Thoracic aorta (tissue), 2 donors: ENCODE data around the gene ATXN10. TPM values are rescaled to one million over a fixed set of nuclear protein-coding genes. Genes with fewer than 3 reads are reported as not detected.

Experiments
- ATAC-seq: fragments of 150-250 bp; one replicate; pipeline ENCODE4 v1.8.0; 2017; ENCODE audit warnings: low read depth; ENCODE audit not compliant: insufficient number of reproducible peaks, low FRiP score
- DNase-seq: peaks from one replicate; pipeline ENCODE4 v3.0.0-alpha.2; 2020; ENCODE audit warnings: low spot score
- H3K27ac ChIP-seq, 2 donors: fragments of 200-600 bp; sonication (generic); 1 replicate in 1 of 2; 2 replicates in 1 of 2; pipeline ENCODE4 v1.5.1; 2016; ENCODE audit warnings: mild to moderate bottlenecking in 2 of 2, moderate library complexity in 2 of 2
- H3K27me3 ChIP-seq: fragments of 200-600 bp; sonication (generic); replicated peaks from 2 replicates; pipeline ENCODE4 v1.6.0; 2016; ENCODE audit warnings: mild to moderate bottlenecking; ENCODE audit not compliant: insufficient read depth
- H3K36me3 ChIP-seq: fragments of 200-600 bp; sonication (generic); one replicate; pipeline ENCODE4 v1.5.1; 2016
- H3K4me1 ChIP-seq, 2 donors: fragments of 200-600 bp; sonication (generic); 1 replicate in 1 of 2; 2 replicates in 1 of 2; pipeline versions ENCODE4 v1.5.1 to v1.6.0; 2016; ENCODE audit warnings: low read depth in 2 of 2, mild to moderate bottlenecking in 1 of 2; ENCODE audit not compliant: control insufficient read depth in 1 of 2
- H3K4me3 ChIP-seq: fragments of 200-600 bp; sonication (generic); 2 replicates; pipeline ENCODE4 v1.5.1; 2016; ENCODE audit warnings: mild to moderate bottlenecking
- H3K9me3 ChIP-seq: fragments of 200-600 bp; sonication (generic); 2 replicates; pipeline ENCODE4 v1.5.1; 2016
- CTCF ChIP-seq: fragments of 200-600 bp; sonication (generic); IDR thresholded peaks from one replicate; pipeline ENCODE4 v1.5.1; 2019; ENCODE audit warnings: antibody characterized with exemption
- total RNA-seq, 2 donors: library from RNA; depleted of rRNA; stranded (reverse); fragments of >200 nt; gene quantifications; one replicate each; pipeline versions ENCODE4 v1.1.0 to v1.2.3, GENCODE V29; 2016

ATXN10 gene
- total RNA-seq, 2 donors from 2014 or later, result 52.9 to 164 TPM

- H3K27me3 ChIP-seq, result no peaks in the 10 kb centered on the region
- no peak for TF ChIP-seq CTCF
- DNase-seq, result no peak
Measured at GRCh38 chr22:45883811-45884170, 212.2 kb downstream of the ATXN10 start.

GRCh38 chr22:45884201-45885062, 212.8 kb downstream of the ATXN10 start:
- Histone ChIP-seq H3K27me3 (no peaks in the 10 kb centered on the region), H3K27ac (no peak overlapping the region), H3K4me1 (no peaks in the 10 kb centered on the region), H3K36me3 (no peaks in the 10 kb centered on the region), H3K4me3 (no peak overlapping the region), H3K9me3 (no peaks in the 10 kb centered on the region)
- no peak for ATAC-seq
- no peak for TF ChIP-seq CTCF
- no peak for DNase-seq

More at GRCh38 chr22:45883811-45884170, 212.2 kb downstream of the ATXN10 start:
- Histone ChIP-seq H3K27ac (no peak overlapping the region), H3K4me3 (no peak overlapping the region), H3K36me3 (no peaks in the 10 kb centered on the region), H3K4me1 (no peaks in the 10 kb centered on the region), H3K9me3 (no peaks in the 10 kb centered on the region)
- ATAC-seq, result no peak

GRCh38 chr22:45885171-45885840, 213.7 kb downstream of the ATXN10 start:
- H3K4me3 ChIP-seq, result no peak overlapping the region
- no peak for DNase-seq
- H3K36me3 ChIP-seq, result no peaks in the 10 kb centered on the region
- no peak overlapping the region for H3K27ac ChIP-seq
- no peak for TF ChIP-seq CTCF
- H3K4me1 ChIP-seq, result no peaks in the 10 kb centered on the region
- H3K27me3 ChIP-seq, result no peaks in the 10 kb centered on the region
- no peak for ATAC-seq
- H3K9me3 ChIP-seq, result no peaks in the 10 kb centered on the region

- no peak overlapping the region for H3K4me3 ChIP-seq
- TF ChIP-seq CTCF, result no peak
- H3K9me3 ChIP-seq, result no peaks in the 10 kb centered on the region
- no peak overlapping the region for H3K27ac ChIP-seq
- no peaks in the 10 kb centered on the region for H3K4me1 ChIP-seq
- no peaks in the 10 kb centered on the region for H3K36me3 ChIP-seq
- DNase-seq (no peak), ATAC-seq (no peak)
- no peaks in the 10 kb centered on the region for H3K27me3 ChIP-seq
Measured at GRCh38 chr22:45885941-45886395, 214.3 kb downstream of the ATXN10 start.

- ATAC-seq (no peak), DNase-seq (no peak)
- TF ChIP-seq CTCF, result no peak
- H3K36me3 ChIP-seq, result no peaks in the 10 kb centered on the region
- no peaks in the 10 kb centered on the region for H3K27me3 ChIP-seq
- H3K4me1 ChIP-seq, result no peaks in the 10 kb centered on the region
- H3K4me3 ChIP-seq, result no peak overlapping the region
- no peaks in the 10 kb centered on the region for H3K9me3 ChIP-seq
- no peak overlapping the region for H3K27ac ChIP-seq
Measured at GRCh38 chr22:45886540-45886939, 214.9 kb downstream of the ATXN10 start.
